CD14-positive monocyte (primary cell): Measurements from ENCODE around the gene MCC. TPM values are rescaled to one million over a fixed set of nuclear protein-coding genes. Genes with fewer than 3 reads are reported as not detected.

Experiments
- DNase-seq, 3 donors: peaks; one replicate each; pipeline ENCODE4 v3.0.0-alpha.2; 2011 to 2022
- H2AFZ ChIP-seq: 2 replicates; pipeline ENCODE4 v1.6.0; 2012; ENCODE audit warnings: mild to moderate bottlenecking, low read depth, low read length, inconsistent platforms; ENCODE audit not compliant: insufficient read depth, poor library complexity, severe bottlenecking
- H3K27ac ChIP-seq, 2 donors: 1 replicate in 1 of 2; 2 replicates in 1 of 2; pipeline ENCODE4 v1.5.1; 2012 to 2013; ENCODE audit warnings: low read length in 2 of 2, control low read depth in 1 of 2, inconsistent platforms in 1 of 2, low read depth in 1 of 2, mild to moderate bottlenecking in 1 of 2
- H3K27me3 ChIP-seq, 2 donors: one replicate each; pipeline versions ENCODE4 v1.6.0 to v1.6.1; 2011 to 2013; ENCODE audit warnings: low read length in 2 of 2; ENCODE audit not compliant: control insufficient read depth in 2 of 2, insufficient read depth in 2 of 2
- H3K36me3 ChIP-seq, 2 donors: replicated peaks in 1 of 2; 1 replicate in 1 of 2; 2 replicates in 1 of 2; pipeline versions ENCODE4 v1.5.1 to v1.6.1; 2012 to 2013; ENCODE audit warnings: low read length in 2 of 2, control low read depth in 1 of 2, inconsistent platforms in 1 of 2, mild to moderate bottlenecking in 1 of 2; ENCODE audit not compliant: insufficient read depth in 2 of 2, control insufficient read depth in 1 of 2
- H3K4me1 ChIP-seq, 2 donors: 1 replicate in 1 of 2; 2 replicates in 1 of 2; pipeline versions ENCODE4 v1.5.1 to v1.6.1; 2012 to 2013; ENCODE audit warnings: low read length in 2 of 2, control low read depth in 1 of 2, inconsistent platforms in 1 of 2, mild to moderate bottlenecking in 1 of 2, moderate library complexity in 1 of 2; ENCODE audit not compliant: insufficient read depth in 2 of 2, control insufficient read depth in 1 of 2
- H3K4me2 ChIP-seq: replicated peaks from 2 replicates; pipeline ENCODE3; 2012; ENCODE audit warnings: low read length, moderate library complexity, mild to moderate bottlenecking; ENCODE audit not compliant: poor library complexity, severe bottlenecking; ENCODE audit errors: extremely low read depth
- H3K4me3 ChIP-seq, 3 experiments: fragments of 200-600 bp in 1 of 3; sonication (generic) in 1 of 3; replicated peaks in 1 of 3; 1 replicate in 2 of 3; 2 replicates in 1 of 3; pipeline ENCODE4 v1.5.1; 2011 to 2013; ENCODE audit warnings: low read length in 3 of 3, mild to moderate bottlenecking in 3 of 3, control low read depth in 2 of 3, low read depth in 2 of 3, inconsistent platforms in 1 of 3, moderate library complexity in 1 of 3
- H3K79me2 ChIP-seq: 2 replicates; pipeline ENCODE4 v1.6.0; 2012; ENCODE audit warnings: mild to moderate bottlenecking, control low read depth, inconsistent platforms, low read length, moderate library complexity; ENCODE audit not compliant: insufficient read depth
- H3K9ac ChIP-seq: 2 replicates; pipeline ENCODE4 v1.6.0; 2017; ENCODE audit warnings: low read length, mild to moderate bottlenecking; ENCODE audit not compliant: insufficient read depth, poor library complexity, severe bottlenecking
- H3K9me3 ChIP-seq, 2 donors: replicated peaks in 1 of 2; 1 replicate in 1 of 2; 2 replicates in 1 of 2; pipeline versions ENCODE4 v1.5.1 to v1.6.1; 2012 to 2013; ENCODE audit warnings: low read length in 2 of 2, control low read depth in 1 of 2; ENCODE audit not compliant: control insufficient read depth in 1 of 2, insufficient read depth in 1 of 2
- H4K20me1 ChIP-seq: 2 replicates; pipeline ENCODE4 v1.6.0; 2012; ENCODE audit warnings: mild to moderate bottlenecking, low read length, control low read depth, moderate library complexity; ENCODE audit not compliant: insufficient read depth
- H3K27ac Mint-ChIP-seq, 7 donors: one replicate each; pipeline ENCODE4 v1.8.0; 2020; ENCODE audit warnings: mild to moderate bottlenecking in 7 of 7, mixed read lengths in 7 of 7, moderate library complexity in 6 of 7, inconsistent platforms in 2 of 7
- H3K27me3 Mint-ChIP-seq, 3 donors: one replicate each; pipeline ENCODE4 v1.8.0; 2021 to 2022; ENCODE audit warnings: low read depth in 3 of 3, mild to moderate bottlenecking in 3 of 3, mixed read lengths in 3 of 3, moderate library complexity in 3 of 3, inconsistent platforms in 1 of 3
- H3K36me3 Mint-ChIP-seq, 2 donors: one replicate each; pipeline ENCODE4 v1.8.0; 2020; ENCODE audit warnings: mixed read lengths in 2 of 2, inconsistent platforms in 1 of 2, mild to moderate bottlenecking in 1 of 2
- H3K4me1 Mint-ChIP-seq: one replicate; pipeline ENCODE4 v1.8.0; 2020; ENCODE audit warnings: mild to moderate bottlenecking, mixed read lengths
- H3K4me3 Mint-ChIP-seq, 2 donors: one replicate each; pipeline ENCODE4 v1.8.0; 2020; ENCODE audit warnings: mild to moderate bottlenecking in 2 of 2, mixed read lengths in 2 of 2, moderate library complexity in 1 of 2
- H3K9me3 Mint-ChIP-seq, 7 donors: one replicate each; pipeline ENCODE4 v1.8.0; 2020 to 2022; ENCODE audit warnings: mixed read lengths in 7 of 7, mild to moderate bottlenecking in 6 of 7, moderate library complexity in 6 of 7, inconsistent platforms in 2 of 7
- WGBS: methylation state at CpG from one replicate; pipeline ENCODE4 v1.1.5; 2013; ENCODE audit warnings: missing lambda C conversion rate; ENCODE audit not compliant: insufficient coverage; 5-methylcytosine and 5-hydroxymethylcytosine counted together
- intact Hi-C, 2 donors: fragments of 100-400 bp; cut with micrococcal nuclease; formaldehyde crosslinking; loops; one replicate each; pipeline versions ENCODE4 v1.15.0 to v1.15.1; 2023
- polyA plus RNA-seq, 3 donors: library from polyadenylated mRNA; depleted of rRNA in 1 of 3; unstranded in 2 of 3; stranded (reverse) in 1 of 3; fragments of 300-500 nt in 2 of 3; fragments of >200 nt in 1 of 3; fragmentation: Illumina TruSeq in 2 of 3; gene quantifications; 1 replicate in 2 of 3; 2 replicates in 1 of 3; pipeline ENCODE4 v1.2.3, GENCODE V29; 2012 to 2021
- TF ChIP-seq, protein P1 (sequence below): fragments of 200-600 bp; IDR thresholded peaks from one replicate; pipeline ENCODE4 v1.8.0; 2022; ENCODE audit warnings: antibody characterized with exemption, mild to moderate bottlenecking

The MCC gene
- polyA plus RNA-seq, 3 donors, result 0.09 TPM; not detected in 2

- Mint-ChIP-seq H3K4me3 (no peak overlapping the region), H3K9me3 (peaks cover 4 to 19% (median 8%) of the 10 kb centered on the region in 7 donors), H3K27me3 (peaks cover 2 to 17% (median 8%) of the 10 kb centered on the region in 3 donors), H3K36me3 (no peaks in the 10 kb centered on the region), H3K27ac (no peak overlapping the region), H3K4me1 (peaks cover 4% of the 10 kb centered on the region)
- peaks cover 3 to 6% of the 10 kb centered on the region in 2 donors for H3K27me3 ChIP-seq
- TF ChIP-seq, protein P1, sequence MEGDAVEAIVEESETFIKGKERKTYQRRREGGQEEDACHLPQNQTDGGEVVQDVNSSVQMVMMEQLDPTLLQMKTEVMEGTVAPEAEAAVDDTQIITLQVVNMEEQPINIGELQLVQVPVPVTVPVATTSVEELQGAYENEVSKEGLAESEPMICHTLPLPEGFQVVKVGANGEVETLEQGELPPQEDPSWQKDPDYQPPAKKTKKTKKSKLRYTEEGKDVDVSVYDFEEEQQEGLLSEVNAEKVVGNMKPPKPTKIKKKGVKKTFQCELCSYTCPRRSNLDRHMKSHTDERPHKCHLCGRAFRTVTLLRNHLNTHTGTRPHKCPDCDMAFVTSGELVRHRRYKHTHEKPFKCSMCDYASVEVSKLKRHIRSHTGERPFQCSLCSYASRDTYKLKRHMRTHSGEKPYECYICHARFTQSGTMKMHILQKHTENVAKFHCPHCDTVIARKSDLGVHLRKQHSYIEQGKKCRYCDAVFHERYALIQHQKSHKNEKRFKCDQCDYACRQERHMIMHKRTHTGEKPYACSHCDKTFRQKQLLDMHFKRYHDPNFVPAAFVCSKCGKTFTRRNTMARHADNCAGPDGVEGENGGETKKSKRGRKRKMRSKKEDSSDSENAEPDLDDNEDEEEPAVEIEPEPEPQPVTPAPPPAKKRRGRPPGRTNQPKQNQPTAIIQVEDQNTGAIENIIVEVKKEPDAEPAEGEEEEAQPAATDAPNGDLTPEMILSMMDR, result no peak
- intact Hi-C loops, result no loop called here
- no peaks in the 10 kb centered on the region for H3K36me3 ChIP-seq
- WGBS, result 80% methylated on average over 3 of the region's 7 CpGs
- H2AFZ ChIP-seq, result no peak overlapping the region
- H3K27ac ChIP-seq, result no peak overlapping the region
- peaks cover 5 to 6% of the 10 kb centered on the region in 2 donors for H3K4me1 ChIP-seq
- H3K4me3 ChIP-seq, result no peak overlapping the region
- H4K20me1 ChIP-seq, result no peaks in the 10 kb centered on the region
- H3K9ac ChIP-seq, result no peak overlapping the region
- peaks cover 2 to 10% of the 10 kb centered on the region in 2 donors for H3K9me3 ChIP-seq
- no peak for DNase-seq
- no peak overlapping the region for H3K4me2 ChIP-seq
- H3K79me2 ChIP-seq, result no peaks in the 10 kb centered on the region
These were observed 237.8 kb downstream of the MCC start for GRCh38 chr5:113250341-113250953.

- intact Hi-C loops, result no loop called here
- no peak overlapping the region for H3K4me3 ChIP-seq
- Mint-ChIP-seq H3K36me3 (no peaks in the 10 kb centered on the region), H3K27ac (no peak overlapping the region), H3K9me3 (peaks cover 4 to 23% (median 10%) of the 10 kb centered on the region in 7 donors), H3K27me3 (peaks cover 0 to 15% (median 8%) of the 10 kb centered on the region in 3 donors), H3K4me1 (peaks cover 4% of the 10 kb centered on the region), H3K4me3 (no peak overlapping the region)
- no peak for DNase-seq
- 100% methylated on average over 1 of the region's 1 CpG for WGBS
- H4K20me1 ChIP-seq, result no peaks in the 10 kb centered on the region
- H2AFZ ChIP-seq, result no peak overlapping the region
- H3K4me2 ChIP-seq, result no peak overlapping the region
- H3K27me3 ChIP-seq, result peaks cover 0 to 2% of the 10 kb centered on the region in 2 donors
- no peaks in the 10 kb centered on the region for H3K36me3 ChIP-seq
- no peak overlapping the region for H3K9ac ChIP-seq
- peaks cover 5 to 6% of the 10 kb centered on the region in 2 donors for H3K4me1 ChIP-seq
- peaks cover 5 to 10% of the 10 kb centered on the region in 2 donors for H3K9me3 ChIP-seq
- no peak overlapping the region for H3K27ac ChIP-seq
- TF ChIP-seq, protein P1, result no peak
- no peaks in the 10 kb centered on the region for H3K79me2 ChIP-seq
These were observed 239.0 kb downstream of the MCC start for GRCh38 chr5:113249206-113249605.
